ENCODE measurements around the gene NEGR1. TPM values are rescaled to one million over a fixed set of nuclear protein-coding genes. Genes with fewer than 3 reads are reported as not detected.

The NEGR1 gene
- total RNA-seq, 1 experiment from 2014 or later: 0.05 TPM

- no TSS peak for BruUV-seq (replicated peaks)
- no peak overlapping the region for H3K4me2 ChIP-seq (ENCODE audit: low read length)
- TF ChIP-seq CBX3 (IDR thresholded peaks at IDR 0.05; ENCODE audit: low read depth) (no peak), FOSL1 (IDR thresholded peaks at IDR 0.05; ENCODE audit: low read depth) (no peak), POLR2AphosphoS5 (IDR thresholded peaks at IDR 0.05; ENCODE audit: low read depth, low read length) (no peak), TCF7L2 (IDR thresholded peaks at IDR 0.05; ENCODE audit: borderline replicate concordance, extremely low read depth, insufficient read depth, insufficient read length) (no peak), ZNF274 (IDR thresholded peaks at IDR 0.05; ENCODE audit: low read depth, low read length) (no peak)
- RAD21 ChIA-PET (ENCODE audit: low non-redundant PET in 1 of 2, low total read pairs in 2 of 2, uncharacterized antibody in 2 of 2, unreplicated experiment in 2 of 2): no interaction called here
- ATAC-seq: no peak
- H3K4me1 ChIP-seq (ENCODE audit: control insufficient read depth in 1 of 2, insufficient read depth in 2 of 2, low read length in 2 of 2): no peaks in the 10 kb centered on the region
- DNase-seq (ENCODE audit: low read depth, low spot score): no peak
- no peak overlapping the region for H3K9ac ChIP-seq (ENCODE audit: low read length)
- H3K27me3 ChIP-seq (ENCODE audit: insufficient read depth, low read length): no peaks in the 10 kb centered on the region
- H3K36me3 ChIP-seq (ENCODE audit: control insufficient read depth in 1 of 2, insufficient read depth in 2 of 2, low read length in 2 of 2): no peaks in the 10 kb centered on the region
- intact Hi-C loops (cut with micrococcal nuclease): no loop called here
- H3K79me2 ChIP-seq (ENCODE audit: insufficient read depth, low read length): no peaks in the 10 kb centered on the region
- H3K9me2 ChIP-seq (ENCODE audit: insufficient read depth): no peaks in the 10 kb centered on the region
- peaks cover 0 to 6% of the 10 kb centered on the region in 2 experiments; a peak in 2 of 4 replicates for H3K9me3 ChIP-seq (ENCODE audit: control insufficient read depth in 1 of 2, insufficient read depth in 1 of 2, low read depth in 1 of 2, low read length in 2 of 2)
- POLR2A ChIA-PET: no interaction called here
- H3K27ac ChIP-seq (ENCODE audit: low read depth, low read length): no peak overlapping the region
- H3K4me3 ChIP-seq (replicated peaks in 1 of 2; ENCODE audit: low read depth in 1 of 2, low read length in 2 of 2): no peak overlapping the region
- CTCF ChIA-PET: no interaction called here
- no peaks in the 10 kb centered on the region for H4K20me1 ChIP-seq (ENCODE audit: insufficient read depth)
- no peak overlapping the region for H2AFZ ChIP-seq (ENCODE audit: low read depth, low read length, poor library complexity, severe bottlenecking)
Measured at GRCh38 chr1:71780681-71781080, 501.7 kb downstream of the NEGR1 start.

- RAD21 ChIA-PET (ENCODE audit: low non-redundant PET in 1 of 2, low total read pairs in 2 of 2, uncharacterized antibody in 2 of 2, unreplicated experiment in 2 of 2): no interaction called here
- Histone ChIP-seq H3K27me3 (ENCODE audit: insufficient read depth, low read length) (no peaks in the 10 kb centered on the region), H2AFZ (ENCODE audit: low read depth, low read length, poor library complexity, severe bottlenecking) (no peak overlapping the region), H3K4me2 (ENCODE audit: low read length) (no peak overlapping the region), H3K9me2 (ENCODE audit: insufficient read depth) (no peaks in the 10 kb centered on the region), H3K4me3 (replicated peaks in 1 of 2; ENCODE audit: low read depth in 1 of 2, low read length in 2 of 2) (no peak overlapping the region), H3K9me3 (ENCODE audit: control insufficient read depth in 1 of 2, insufficient read depth in 1 of 2, low read depth in 1 of 2, low read length in 2 of 2) (peaks cover 0 to 6% of the 10 kb centered on the region in 2 experiments; a peak in 2 of 4 replicates), H3K36me3 (ENCODE audit: control insufficient read depth in 1 of 2, insufficient read depth in 2 of 2, low read length in 2 of 2) (no peaks in the 10 kb centered on the region), H3K4me1 (ENCODE audit: control insufficient read depth in 1 of 2, insufficient read depth in 2 of 2, low read length in 2 of 2) (no peaks in the 10 kb centered on the region), H3K27ac (ENCODE audit: low read depth, low read length) (no peak overlapping the region), H3K9ac (ENCODE audit: low read length) (no peak overlapping the region), H4K20me1 (ENCODE audit: insufficient read depth) (no peaks in the 10 kb centered on the region), H3K79me2 (ENCODE audit: insufficient read depth, low read length) (no peaks in the 10 kb centered on the region)
- TF ChIP-seq FOSL1 (IDR thresholded peaks at IDR 0.05; ENCODE audit: low read depth) (no peak), SP1 (IDR thresholded peaks at IDR 0.05; ENCODE audit: low read depth) (no peak), SIN3A (IDR thresholded peaks at IDR 0.05; ENCODE audit: low read depth) (no peak), TCF7L2 (IDR thresholded peaks at IDR 0.05; ENCODE audit: borderline replicate concordance, extremely low read depth, insufficient read depth, insufficient read length) (no peak), CEBPB (IDR thresholded peaks at IDR 0.05; ENCODE audit: low read depth) (no peak), SRF (IDR thresholded peaks at IDR 0.05; ENCODE audit: low read depth) (no peak)
- TF ChIP-seq, protein P1, sequence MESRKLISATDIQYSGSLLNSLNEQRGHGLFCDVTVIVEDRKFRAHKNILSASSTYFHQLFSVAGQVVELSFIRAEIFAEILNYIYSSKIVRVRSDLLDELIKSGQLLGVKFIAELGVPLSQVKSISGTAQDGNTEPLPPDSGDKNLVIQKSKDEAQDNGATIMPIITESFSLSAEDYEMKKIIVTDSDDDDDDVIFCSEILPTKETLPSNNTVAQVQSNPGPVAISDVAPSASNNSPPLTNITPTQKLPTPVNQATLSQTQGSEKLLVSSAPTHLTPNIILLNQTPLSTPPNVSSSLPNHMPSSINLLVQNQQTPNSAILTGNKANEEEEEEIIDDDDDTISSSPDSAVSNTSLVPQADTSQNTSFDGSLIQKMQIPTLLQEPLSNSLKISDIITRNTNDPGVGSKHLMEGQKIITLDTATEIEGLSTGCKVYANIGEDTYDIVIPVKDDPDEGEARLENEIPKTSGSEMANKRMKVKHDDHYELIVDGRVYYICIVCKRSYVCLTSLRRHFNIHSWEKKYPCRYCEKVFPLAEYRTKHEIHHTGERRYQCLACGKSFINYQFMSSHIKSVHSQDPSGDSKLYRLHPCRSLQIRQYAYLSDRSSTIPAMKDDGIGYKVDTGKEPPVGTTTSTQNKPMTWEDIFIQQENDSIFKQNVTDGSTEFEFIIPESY (IDR thresholded peaks at IDR 0.05; ENCODE audit: extremely low read depth, insufficient replicate concordance, low read length): no peak
- intact Hi-C loops (cut with micrococcal nuclease): no loop called here
- no TSS peak for BruUV-seq (replicated peaks)
- no peak for ATAC-seq
- DNase-seq (ENCODE audit: low read depth, low spot score): no peak
- CTCF ChIA-PET: no interaction called here
- POLR2A ChIA-PET: no interaction called here
Measured at GRCh38 chr1:71778940-71779339, 503.4 kb downstream of the NEGR1 start.
